ENCODE data around the gene AP1G1. TPM values are rescaled to one million over a fixed set of nuclear protein-coding genes. Genes with fewer than 3 reads are reported as not detected.

Gene AP1G1
- polyA plus RNA-seq, 1 donor (not counting 4 experiments of a cell fraction or from before 2014, with no cell fraction given): 62.5 TPM

DNA sequence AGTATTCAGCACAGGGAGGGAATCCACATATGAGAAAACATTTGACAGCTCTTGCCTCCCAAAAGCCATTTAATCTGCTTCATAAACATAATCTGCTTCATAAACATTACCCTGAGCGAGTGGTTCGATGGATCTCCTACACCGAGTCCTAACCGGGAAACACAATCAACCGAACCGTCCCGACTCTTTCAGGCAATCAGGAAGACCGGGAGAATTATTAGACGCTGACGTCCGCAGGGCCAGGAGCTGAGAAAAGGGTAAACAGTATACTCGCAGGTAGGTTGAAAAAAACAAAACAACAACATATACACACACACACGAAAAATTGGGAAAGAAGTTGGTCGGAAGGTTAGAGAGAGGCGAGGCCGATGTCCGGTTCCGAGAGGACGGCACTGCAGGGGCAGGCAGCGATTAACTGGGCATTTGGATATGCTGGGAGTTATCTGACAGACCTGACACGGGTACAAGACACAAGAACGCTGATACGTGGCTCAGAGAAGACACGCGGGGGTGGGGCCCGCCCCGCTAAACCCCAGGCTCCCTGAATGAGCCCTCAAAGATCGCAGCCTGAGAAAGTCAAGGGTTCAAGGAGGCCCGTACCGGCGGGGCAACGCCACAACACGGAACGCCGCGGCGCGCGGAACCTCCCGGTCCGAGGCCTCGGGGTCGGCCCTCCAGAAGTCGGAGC is 585 bp downstream of the AP1G1 start:
- no peaks in the 10 kb centered on the region for H3K9me1 ChIP-seq (ENCODE audit: control insufficient read depth, extremely low read depth, insufficient read depth, low read length)
- H3K27me3 ChIP-seq (ENCODE audit: control insufficient read depth, extremely low read depth, insufficient read depth, low read length): no peaks in the 10 kb centered on the region
- FAIRE-seq (no peak), DNase-seq (ENCODE audit: low read depth, low spot score) (no peak)
- H3K27ac ChIP-seq (ENCODE audit: control insufficient read depth, insufficient read depth, low read length): peak overlapping the region; percentile 100
- H3K79me2 ChIP-seq (ENCODE audit: control insufficient read depth, insufficient read depth, low read length): peaks cover 55% of the 10 kb centered on the region
- H3K4me1 ChIP-seq (ENCODE audit: control insufficient read depth, extremely low read depth, insufficient read depth, low read length): peaks cover 4% of the 10 kb centered on the region
- no peaks in the 10 kb centered on the region for H3K9me3 ChIP-seq (ENCODE audit: control insufficient read depth, low read depth, low read length)
- no peaks in the 10 kb centered on the region for H3K36me3 ChIP-seq (ENCODE audit: control insufficient read depth in 2 of 2, extremely low read depth in 1 of 2, insufficient read depth in 2 of 2, low read length in 2 of 2)
- H4K20me1 ChIP-seq (ENCODE audit: control insufficient read depth, extremely low read depth, insufficient read depth, low read length): no peaks in the 10 kb centered on the region
- peak overlapping the region; percentile 84 to 100 (median 95) for H3K4me3 ChIP-seq (ENCODE audit: control insufficient read depth in 2 of 3, extremely low read depth in 1 of 3, insufficient read depth in 2 of 3, low read depth in 1 of 3, low read length in 3 of 3)
- peak overlapping the region; percentile 100 for H3K9ac ChIP-seq (ENCODE audit: control insufficient read depth, extremely low read depth, insufficient read depth, low read length)
- dilution Hi-C loops (cut with MboI; ENCODE audit: extremely low pct_ligation_motif_present, low sequenced_read_pairs): no loop called here
- TF ChIP-seq EZH2 (IDR thresholded peaks at IDR 0.05; ENCODE audit: low read length) (no peak), CTCF (optimal IDR thresholded peaks at IDR 0.05 in 1 of 3, IDR thresholded peaks at IDR 0.05 in 1 of 3, conservative IDR thresholded peaks at IDR 0.05 in 1 of 3; ENCODE audit: extremely low read depth in 1 of 3, insufficient read depth in 2 of 3, low read length in 3 of 3) (no peak)
- peak overlapping the region; percentile 100 for H2AFZ ChIP-seq (ENCODE audit: control insufficient read depth, low read length)
- peak overlapping the region; percentile 92 for H3K4me2 ChIP-seq (ENCODE audit: control insufficient read depth, extremely low read depth, insufficient read depth, low read depth, low read length)

- H3K4me2 ChIP-seq (ENCODE audit: control insufficient read depth, extremely low read depth, insufficient read depth, low read depth, low read length): no peak overlapping the region
- no peaks in the 10 kb centered on the region for H3K9me1 ChIP-seq (ENCODE audit: control insufficient read depth, extremely low read depth, insufficient read depth, low read length)
- H3K4me3 ChIP-seq (ENCODE audit: control insufficient read depth in 2 of 3, extremely low read depth in 1 of 3, insufficient read depth in 2 of 3, low read depth in 1 of 3, low read length in 3 of 3): no peak overlapping the region
- no peaks in the 10 kb centered on the region for H3K27me3 ChIP-seq (ENCODE audit: control insufficient read depth, extremely low read depth, insufficient read depth, low read length)
- H2AFZ ChIP-seq (ENCODE audit: control insufficient read depth, low read length): no peak overlapping the region
- H3K27ac ChIP-seq (ENCODE audit: control insufficient read depth, insufficient read depth, low read length): no peak overlapping the region
- H3K9me3 ChIP-seq (ENCODE audit: control insufficient read depth, low read depth, low read length): no peaks in the 10 kb centered on the region
- no peak for DNase-seq (ENCODE audit: low read depth, low spot score)
- no peak for FAIRE-seq
- no peak for TF ChIP-seq EZH2 (IDR thresholded peaks at IDR 0.05; ENCODE audit: low read length)
- TF ChIP-seq CTCF (optimal IDR thresholded peaks at IDR 0.05 in 1 of 3, IDR thresholded peaks at IDR 0.05 in 1 of 3, conservative IDR thresholded peaks at IDR 0.05 in 1 of 3; ENCODE audit: extremely low read depth in 1 of 3, insufficient read depth in 2 of 3, low read length in 3 of 3): no peak
- H3K79me2 ChIP-seq (ENCODE audit: control insufficient read depth, insufficient read depth, low read length): peaks cover 90% of the 10 kb centered on the region
- H3K36me3 ChIP-seq (ENCODE audit: control insufficient read depth in 2 of 2, extremely low read depth in 1 of 2, insufficient read depth in 2 of 2, low read length in 2 of 2): no peaks in the 10 kb centered on the region
- dilution Hi-C loops (cut with MboI; ENCODE audit: extremely low pct_ligation_motif_present, low sequenced_read_pairs): no loop called here
- no peaks in the 10 kb centered on the region for H4K20me1 ChIP-seq (ENCODE audit: control insufficient read depth, extremely low read depth, insufficient read depth, low read length)
- no peaks in the 10 kb centered on the region for H3K4me1 ChIP-seq (ENCODE audit: control insufficient read depth, extremely low read depth, insufficient read depth, low read length)
- no peak overlapping the region for H3K9ac ChIP-seq (ENCODE audit: control insufficient read depth, extremely low read depth, insufficient read depth, low read length)
Measured at GRCh38 chr16:71803305-71803690, 5.3 kb downstream of the AP1G1 start.

Measured in keratinocyte (primary cell).